GM19395 (cell line): Measurements from ENCODE around the gene MTCP1.

ENCODE experiments used
- ATAC-seq: cut with Tn5 transposase; IDR thresholded peaks from one replicate; pipeline ENCODE4 v1.9.1; 2021; ENCODE audit warnings: mild to moderate bottlenecking, moderate library complexity; ENCODE audit not compliant: unreplicated experiment

The MTCP1 gene, protein sequence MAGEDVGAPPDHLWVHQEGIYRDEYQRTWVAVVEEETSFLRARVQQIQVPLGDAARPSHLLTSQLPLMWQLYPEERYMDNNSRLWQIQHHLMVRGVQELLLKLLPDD

DNA sequence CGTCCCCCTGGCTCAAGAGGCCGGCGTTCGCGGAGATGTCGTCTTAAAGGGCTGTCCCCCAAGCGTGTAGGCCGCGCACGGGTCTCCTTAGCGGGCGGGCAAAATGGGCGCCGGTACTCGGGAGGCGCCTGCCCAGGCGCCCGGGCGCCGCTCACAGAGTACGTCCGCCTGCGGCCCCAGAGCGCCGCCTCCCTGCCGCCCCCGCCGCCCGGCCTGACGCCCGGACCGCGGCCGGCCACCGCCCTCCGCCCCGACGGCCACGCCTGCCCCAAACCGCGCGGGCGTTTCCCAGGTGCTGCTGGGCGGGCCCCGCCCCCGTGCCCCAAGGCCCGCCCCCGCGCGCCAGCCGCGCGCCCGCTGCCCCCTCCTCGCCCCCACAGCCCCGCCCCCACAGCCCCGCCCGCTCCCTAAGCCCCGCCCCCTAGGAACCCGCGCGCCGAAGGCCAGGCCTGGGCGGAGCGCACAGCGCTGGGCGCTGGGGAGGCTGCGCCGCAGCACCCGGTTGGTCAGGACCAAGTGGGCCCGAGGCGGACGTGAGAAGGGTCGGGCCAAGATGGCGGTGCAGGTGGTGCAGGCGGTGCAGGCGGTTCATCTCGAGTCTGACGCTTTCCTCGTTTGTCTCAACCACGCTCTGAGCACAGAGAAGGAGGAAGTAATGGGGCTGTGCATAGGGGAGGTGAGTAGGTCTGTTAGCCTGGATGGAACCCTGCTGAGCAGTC lies at the start of gene MTCP1, which contains the start of the genes BRCC3 and CMC4:
MTCP1 (minus strand) TSS at position 162 of the 719 bp plus-strand sequence. CDS start 5,126 bp downstream, outside the sequence.
BRCC3 (plus strand) TSS at position 534 of the 719 bp plus-strand sequence; CDS start at position 554, 20 bp downstream.
CMC4 (minus strand) TSS at position 162 of the 719 bp plus-strand sequence. CDS start 7,113 bp downstream, outside the sequence.
- ATAC-seq = peak; percentile 76

DNA sequence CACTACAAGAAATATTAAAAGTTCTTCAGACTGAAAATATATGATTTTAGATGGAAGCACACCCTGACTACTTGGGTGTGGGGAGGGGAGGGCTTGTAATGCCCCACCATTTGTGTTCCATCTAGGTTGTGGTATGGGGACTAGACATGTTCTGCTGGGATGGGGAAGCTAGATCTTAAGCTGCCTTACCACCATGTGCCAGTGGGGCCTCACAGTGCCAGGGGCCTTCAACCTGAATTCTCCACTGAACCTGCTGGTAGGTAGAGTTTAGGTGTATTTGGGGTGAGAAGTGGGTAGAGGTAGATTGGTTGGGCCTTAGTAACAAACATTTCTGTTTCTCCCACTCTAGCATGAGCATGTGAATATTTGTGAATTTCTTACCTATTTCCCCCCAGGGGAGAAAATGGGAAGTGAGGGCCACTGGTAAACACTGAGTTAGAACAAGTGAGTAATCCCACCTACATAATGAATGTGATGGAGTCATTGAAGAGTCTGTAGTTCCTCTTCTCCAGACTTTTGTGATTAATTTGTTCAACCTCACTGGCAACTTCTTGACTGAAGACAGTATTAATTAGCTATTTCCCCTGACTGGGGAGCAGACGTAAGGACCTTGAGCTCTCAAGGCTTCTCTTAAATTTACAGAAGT lies 44.4 kb upstream of the MTCP1 start:
- no peak for ATAC-seq

DNA sequence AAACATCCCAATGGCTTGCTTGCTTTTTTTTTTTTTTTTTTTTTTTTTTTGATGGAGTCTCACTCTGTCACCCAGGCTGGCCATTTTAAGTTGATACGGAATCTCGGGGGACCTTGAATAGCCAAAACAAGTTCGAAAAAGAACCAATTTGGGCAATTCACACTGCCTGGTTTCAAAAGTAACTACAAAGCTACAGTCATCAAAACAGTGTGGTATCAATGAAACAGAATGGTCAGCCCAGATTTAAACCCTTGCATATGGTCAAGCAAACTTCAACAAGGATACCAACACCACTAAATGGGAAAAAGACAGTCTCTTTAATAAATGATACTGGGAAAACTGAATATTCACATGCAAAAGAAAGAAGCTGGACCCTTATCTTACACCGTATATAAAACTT lies 42.2 kb upstream of the MTCP1 start:
- no peak for ATAC-seq

DNA sequence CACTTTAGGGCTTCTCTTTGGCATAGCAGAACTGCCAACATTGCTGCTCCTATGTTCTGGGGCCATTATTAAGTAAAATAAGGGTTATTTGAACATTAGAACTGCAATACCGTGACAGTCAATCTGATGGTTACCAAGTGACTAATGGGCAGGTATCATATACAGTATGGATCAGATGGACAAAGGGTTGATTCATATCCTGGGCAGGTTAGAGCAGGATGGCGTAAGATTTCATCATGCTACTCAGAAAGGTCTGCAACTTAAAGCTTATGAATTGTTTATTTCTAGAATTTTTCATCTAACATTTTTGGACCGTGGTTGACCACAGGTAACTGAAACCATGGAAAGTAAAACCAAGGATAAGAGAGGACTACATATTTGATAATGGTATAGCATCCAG lies 41.2 kb upstream of the MTCP1 start:
- no peak for ATAC-seq

DNA sequence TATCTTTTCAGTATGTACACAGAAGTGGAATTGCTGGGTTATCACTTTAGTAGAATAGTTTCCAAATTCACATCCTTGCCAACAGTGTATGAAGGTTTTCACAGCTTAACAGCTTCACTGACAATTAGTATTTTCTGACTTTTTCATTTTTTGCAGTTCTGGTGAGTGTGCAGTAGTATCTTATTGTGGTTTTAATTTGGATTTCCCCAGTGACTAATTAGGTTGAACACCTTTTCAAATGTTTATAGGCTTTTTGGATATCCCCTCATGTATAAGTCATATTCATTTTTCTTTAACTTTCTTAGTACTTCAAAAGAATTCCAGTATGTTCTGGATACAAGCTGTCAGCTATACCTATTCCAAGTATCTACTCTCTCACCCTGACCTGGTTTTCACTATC lies 37.5 kb upstream of the MTCP1 start:
- ATAC-seq = no peak

DNA sequence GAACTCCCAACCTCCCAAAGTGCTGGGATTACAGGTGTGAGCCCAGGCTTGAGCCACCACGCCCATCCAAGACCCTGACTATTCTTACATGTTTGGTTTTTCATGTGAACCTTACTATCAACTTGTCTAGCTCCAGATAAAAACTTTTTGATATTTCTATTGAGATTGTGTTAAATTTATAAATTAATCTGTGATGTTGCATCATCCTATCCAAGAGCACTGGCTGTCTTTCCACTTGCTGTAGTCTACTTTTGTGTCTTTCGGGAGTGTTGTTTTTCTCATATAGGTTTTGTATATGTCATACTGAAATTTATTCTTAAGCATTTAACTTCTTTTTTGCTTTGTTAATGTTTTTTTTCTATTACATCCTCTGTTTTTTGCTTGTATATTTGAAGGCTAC lies 35.0 kb upstream of the MTCP1 start:
- no peak for ATAC-seq

DNA sequence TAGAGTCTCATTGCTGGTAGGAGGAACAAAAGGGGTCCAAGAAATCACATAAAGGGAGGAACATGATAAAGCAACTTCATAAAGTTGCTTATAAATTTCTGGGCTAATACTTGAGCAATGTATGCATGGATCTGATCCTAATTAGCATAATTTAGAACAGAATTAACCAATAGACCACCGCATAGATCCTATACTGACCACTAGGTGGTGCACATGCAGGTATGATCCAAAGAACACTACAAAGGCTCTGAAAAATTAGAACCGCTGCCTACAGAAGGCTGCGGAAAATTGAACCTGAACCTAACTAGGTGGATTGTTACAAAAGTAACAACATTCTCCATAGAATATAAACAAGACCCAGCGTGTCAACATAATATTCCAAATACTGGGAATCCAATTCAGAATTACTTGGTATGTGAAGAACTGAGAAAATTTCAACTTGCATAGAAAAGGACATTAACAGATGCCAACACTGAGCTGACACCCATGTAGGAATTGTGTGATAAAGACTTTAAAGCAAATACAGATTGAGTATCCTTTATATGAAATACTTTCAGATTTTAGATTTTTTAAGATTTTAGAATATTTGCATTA lies 23.6 kb upstream of the MTCP1 start:
- peak; percentile 67 for ATAC-seq

DNA sequence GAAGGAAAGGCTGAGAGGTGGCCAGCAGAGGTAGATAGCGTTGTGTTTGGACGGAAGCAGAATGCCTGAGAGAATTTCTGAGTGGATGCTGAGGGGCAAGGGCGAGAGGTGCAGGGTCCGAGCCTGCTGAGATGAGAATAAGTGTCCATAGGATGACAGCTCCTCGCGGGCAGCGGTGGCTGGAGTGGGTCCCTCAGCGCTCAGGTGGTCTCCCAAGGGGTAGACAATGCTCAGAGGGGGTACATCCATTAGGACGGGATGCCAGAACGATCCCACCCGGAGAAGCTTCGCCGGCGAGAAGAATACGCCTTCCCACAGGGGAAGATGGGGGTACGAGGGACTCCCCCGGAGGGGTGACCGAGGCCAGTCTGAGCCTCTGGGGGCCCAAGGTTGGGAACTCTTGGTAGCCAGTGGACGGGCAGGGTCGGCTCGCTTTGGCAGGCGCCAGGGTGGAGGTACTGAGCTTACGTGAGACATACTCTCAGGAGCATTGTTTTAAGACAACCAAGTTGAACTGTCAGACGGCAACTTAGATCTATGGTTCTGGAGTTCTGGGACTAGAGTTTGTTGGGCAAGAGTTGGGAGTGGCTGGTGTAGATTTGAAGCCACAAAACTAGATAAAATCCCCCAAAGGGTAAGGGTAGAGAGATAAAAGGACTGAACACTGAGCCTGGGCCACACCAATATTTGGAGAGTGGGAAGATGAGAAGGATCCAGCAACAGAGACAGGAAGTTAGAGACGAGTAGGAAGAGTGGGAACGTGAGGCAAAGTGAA lies 16.2 kb upstream of the MTCP1 start:
- no peak for ATAC-seq

DNA sequence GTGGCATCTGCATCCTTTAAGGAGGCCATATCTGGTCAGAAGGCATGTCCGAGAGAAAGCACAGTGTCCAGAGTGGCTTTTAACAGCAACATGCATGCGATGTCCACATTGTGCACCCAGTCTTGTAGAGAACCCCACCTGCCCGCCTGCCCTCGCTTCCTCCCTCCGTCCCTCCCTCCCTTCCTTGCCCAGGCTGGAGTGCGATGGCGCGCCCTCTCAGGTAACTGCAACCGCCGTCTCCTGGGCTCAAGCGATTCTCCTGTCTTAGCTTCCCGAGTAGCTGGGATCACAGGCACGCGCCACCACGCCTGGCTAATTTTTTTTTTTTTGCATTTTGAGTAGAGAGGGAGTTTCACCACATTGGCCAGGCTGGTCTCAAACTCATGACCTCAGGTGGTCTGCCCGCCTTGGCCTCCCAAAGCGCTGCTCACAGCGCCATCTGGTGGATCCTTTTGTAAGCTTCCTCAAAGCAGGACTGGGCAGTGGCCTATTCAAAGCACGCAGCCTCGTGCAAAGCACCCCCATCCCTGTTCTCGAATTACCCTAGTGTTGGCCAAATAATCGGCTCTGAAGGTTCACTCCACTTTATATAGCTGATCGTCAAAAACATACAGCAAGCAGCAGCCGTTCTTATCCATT lies 15.4 kb upstream of the MTCP1 start:
- no peak for ATAC-seq

DNA sequence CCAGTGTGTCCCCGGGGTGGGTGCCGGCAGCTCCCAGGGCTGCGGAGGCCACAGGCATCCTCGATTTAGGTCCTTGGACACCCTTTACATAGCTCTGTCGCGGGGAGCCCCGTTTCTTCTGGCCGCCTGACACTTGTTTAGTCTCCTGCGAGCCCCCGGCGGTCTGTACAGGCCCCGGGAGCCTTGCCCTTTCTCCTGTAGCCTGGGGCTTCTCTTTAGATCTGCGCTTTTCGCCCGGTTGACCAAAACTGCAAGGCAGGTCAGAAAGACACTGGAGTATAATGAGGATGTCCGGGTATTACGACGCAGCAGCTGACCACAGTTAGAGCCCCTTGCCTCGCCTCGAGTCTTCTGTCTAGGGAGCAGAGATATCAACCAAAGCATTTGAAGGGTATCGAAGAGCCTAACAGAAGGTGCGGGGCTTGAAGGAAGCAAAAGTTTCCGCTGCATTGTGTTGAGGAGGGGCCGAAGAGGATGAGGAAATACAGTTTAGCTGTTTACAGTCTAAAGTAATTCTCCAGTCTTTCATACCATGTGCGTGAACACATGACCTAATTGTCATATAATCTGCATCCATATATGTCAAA lies 851 bp upstream of the MTCP1 start:
- peak; percentile 44 for ATAC-seq

DNA sequence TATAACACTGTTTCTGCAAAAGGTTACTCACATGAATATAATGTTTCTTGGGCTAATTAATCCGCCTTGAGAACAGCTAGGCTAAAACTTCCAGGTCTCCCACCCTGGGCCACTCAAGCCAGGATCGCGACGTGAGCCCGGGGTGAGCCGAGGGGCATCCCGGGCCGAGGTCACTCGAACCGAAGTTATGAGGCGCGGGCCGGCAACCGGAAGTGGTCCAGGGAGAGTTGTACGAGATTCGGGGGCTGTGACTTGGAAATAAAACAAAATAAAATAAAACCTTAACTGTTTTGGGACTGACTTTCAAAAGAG lies 317 bp downstream of the MTCP1 start:
- peak; percentile 31 for ATAC-seq

DNA sequence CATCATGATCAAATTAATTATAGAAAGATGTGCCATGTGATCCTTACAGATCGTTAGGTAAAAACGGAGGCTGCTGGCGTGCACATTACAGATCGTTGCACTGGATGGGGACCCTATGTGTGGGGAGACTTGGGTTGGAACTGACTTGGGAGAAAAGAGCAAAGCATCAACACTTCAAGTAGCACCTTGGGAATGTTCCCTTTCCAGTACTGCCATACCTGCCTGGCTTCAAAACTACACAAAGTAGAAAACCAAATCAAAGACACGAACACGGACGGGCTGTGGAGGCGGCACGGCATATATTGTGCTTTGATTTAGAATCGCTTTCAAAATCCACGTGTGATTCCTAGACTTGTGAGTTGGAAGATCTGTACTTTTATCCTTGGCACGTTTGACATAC lies 898 bp downstream of the MTCP1 start:
- ATAC-seq = no peak

DNA sequence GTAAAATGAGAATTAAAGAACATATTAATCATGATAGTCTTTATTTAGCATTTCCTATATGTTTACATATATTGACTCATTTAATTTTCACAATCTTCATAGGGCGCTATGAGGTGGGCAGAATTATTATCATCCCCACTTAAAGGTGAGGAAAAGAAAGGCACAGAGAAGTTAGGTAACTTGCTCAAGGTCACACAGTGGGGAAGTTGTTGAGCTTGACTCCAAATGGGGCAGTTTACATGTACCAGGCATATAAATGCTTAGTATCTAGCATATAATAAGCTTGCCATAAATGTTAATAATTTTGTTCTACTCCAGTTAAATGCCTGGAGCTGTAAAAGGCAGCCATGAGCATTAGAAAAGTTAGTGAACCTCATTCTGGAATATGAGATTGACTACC lies 1.5 kb downstream of the MTCP1 start:
- ATAC-seq = no peak

DNA sequence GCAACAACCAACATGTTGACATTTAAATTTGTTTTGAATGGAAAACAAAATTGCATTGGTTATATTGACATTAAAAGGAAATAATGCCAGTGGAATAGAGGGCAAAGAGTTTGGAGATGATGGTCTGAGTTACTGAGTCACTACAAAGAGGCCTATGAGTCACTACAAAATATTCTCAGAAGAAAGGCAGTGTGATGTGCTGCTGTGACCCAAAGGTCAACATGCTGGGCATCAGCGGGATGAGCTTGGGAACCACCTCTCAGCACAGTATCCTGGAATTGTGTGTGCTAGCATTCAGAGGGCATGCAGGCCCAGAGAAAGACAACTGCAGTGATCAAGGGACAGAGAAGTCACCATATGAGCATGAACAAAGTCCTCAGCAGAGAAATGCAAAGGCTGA lies 2.8 kb downstream of the MTCP1 start:
- ATAC-seq = no peak

DNA sequence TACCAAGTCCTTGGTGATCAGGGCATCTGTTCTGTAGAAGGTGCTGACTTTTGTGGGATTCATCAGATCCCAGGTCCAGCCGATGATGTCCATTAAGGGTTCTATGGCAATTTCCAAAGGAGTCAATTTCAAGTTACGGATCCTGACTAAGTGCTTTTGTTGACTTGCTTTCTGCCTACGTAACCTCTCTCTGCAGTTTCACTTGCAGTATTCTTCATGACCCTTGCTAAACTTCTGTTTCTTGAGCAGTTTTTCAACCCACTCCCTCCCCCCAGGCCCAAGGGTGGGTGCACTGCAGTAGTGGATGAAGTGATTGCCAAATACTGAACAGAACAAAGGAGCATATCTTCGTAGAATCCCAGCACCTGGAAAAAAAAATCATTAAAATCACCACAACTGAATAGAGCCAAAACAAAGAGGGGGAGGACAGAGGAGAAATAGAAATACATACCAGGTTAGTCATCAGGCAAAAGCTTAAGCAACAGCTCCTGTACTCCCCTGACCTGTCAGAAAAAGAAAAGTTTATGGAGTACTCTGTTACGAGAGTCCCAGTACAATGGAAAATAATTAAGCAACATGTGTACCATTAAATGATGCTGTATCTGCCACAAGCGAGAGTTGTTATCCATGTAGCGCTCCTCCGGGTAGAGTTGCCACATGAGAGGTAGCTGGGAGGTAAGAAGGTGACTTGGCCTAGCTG lies 5.8 kb downstream of the MTCP1 start:
- ATAC-seq = no peak

DNA sequence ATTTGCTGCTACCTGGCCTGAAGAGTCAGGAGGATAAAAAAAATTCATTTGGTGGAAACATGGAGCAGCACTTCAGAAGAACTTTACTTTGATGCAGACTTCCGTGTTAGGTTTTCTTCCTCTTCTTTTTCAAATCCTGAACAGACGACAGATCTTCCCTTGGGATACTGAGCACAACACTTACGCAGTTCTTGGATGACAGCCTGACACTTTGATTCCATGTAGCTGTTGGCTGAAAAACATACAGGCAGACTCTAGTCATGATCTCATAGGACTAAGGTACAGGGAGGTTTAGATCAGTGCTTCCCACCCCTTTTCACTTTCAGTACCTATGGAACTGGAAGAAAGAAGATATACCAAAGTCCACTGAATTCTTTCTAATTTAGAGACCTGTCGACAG lies 9.2 kb downstream of the MTCP1 start:
- no peak for ATAC-seq

DNA sequence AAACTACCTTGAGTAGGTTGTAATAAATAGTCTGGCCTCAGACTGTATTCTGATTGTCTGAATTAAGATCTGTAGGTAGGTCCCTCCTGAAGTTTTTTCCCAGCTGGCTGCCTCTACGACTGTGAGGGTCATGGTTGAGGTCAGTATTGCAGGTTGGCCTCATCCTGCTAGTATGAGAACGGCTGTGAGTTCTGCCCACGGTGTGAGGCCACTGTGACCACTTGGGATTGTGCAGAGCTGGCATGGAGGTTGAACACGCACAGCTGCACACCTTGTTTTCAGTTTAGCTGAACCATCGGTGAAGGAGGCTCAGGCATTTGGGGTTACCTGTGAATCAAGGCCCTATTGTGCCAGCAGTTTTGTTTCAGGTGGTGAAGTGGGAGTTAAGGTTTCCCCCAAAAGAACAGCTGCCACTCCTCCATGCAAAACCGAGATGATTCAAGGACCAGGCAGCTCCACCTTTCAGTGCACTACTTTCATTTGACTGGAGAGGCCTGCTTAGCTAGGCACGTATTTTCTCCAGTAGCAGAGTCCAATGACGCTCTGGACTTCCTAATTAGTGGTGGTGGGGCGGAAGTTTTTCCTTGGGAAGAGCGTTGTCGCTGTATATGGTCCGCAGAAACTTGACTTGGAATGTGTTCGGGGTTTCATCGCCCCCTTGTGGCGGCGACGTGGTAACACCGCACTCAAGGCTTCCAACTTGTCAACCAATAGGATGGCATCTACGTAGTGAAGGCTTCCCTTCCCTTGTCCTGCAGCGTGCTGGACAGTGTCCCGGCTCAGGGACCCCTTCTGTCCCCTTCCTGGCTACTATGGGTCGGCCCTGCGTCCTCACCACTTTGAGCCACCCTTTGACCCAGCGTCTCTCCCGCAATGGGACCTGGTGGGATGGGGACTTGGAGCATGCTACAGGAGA lies 13.8 kb downstream of the MTCP1 start:
- ATAC-seq = peak; percentile 88

DNA sequence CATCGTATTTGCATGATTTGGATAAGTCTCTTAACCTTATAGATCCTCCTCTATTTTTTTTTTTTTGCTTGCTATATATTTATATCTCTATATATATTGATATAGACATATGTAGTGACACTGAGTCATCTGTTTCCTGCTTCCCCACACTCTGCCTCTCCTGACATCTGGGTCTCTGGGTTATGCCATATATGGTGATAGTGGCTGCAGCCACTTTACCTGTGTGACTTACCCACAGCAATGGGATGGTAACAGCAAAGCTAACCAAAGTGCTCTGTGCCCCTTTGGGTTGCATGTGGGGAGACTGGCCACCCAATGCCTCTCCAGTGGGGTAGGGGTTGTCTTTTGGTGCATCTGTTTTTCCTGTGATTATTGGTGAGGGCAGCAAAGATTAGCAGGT lies 14.5 kb downstream of the MTCP1 start:
- no peak for ATAC-seq

DNA sequence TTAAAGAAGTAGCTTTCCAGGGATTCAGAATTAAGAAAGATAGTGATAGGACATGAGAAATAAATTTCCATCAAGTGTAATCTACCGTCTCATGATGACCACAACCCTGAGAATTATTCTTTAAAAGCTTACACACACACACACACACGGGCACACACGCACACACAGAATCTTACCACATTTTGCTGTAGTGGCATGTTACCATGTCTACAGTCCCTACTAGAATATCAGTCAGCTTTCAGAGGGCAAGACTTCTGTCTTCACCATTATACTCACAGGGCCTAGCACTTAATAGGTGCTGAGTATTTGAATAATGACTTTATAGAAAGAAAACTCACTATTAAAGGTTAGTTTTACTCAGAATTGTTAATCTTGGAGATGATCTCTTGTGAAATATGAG lies 15.4 kb downstream of the MTCP1 start:
- ATAC-seq = no peak
